ENCODE results near the gene FGG. TPM values are rescaled to one million over a fixed set of nuclear protein-coding genes. Genes with fewer than 3 reads are reported as not detected.

Gene FGG
- total and polyA plus RNA-seq, 2 of the 13 experiments (the other 11 are each of a cell fraction or from before 2014, with no cell fraction given), result 1,037 to 2,423 TPM

- no peak overlapping the region for H3K4me2 ChIP-seq (ENCODE audit: low read depth, low read length)
- peaks cover 89% of the 10 kb centered on the region for H3K4me1 ChIP-seq (ENCODE audit: insufficient read depth, low read length)
- BruUV-seq (replicated peaks), result no TSS peak
- peak; percentile 59 for ATAC-seq
- no peaks in the 10 kb centered on the region for H3K27me3 ChIP-seq (ENCODE audit: control insufficient read depth in 1 of 2, insufficient read depth in 2 of 2, low read length in 2 of 2)
- no peak overlapping the region for H2AFZ ChIP-seq (ENCODE audit: low read length)
- ChIA-PET POLR2A (interaction anchor here (0.9 to 15.2 kb wide), 9 partner anchors 9 to 43 kb away, joined by 3 to 468 read pairs (median 18); partner anchors contain the start of genes FGA, FGB and FGG), CTCF (ENCODE audit: low intra/inter-chr PET ratio, low total read pairs) (no interaction called here)
- no peaks in the 10 kb centered on the region for H3K9me3 ChIP-seq (ENCODE audit: low read length)
- H3K27ac ChIP-seq (ENCODE audit: extremely low read length, insufficient read depth, low read length), result peak overlapping the region; percentile 42
- H3K4me3 ChIP-seq (replicated peaks in 1 of 3; ENCODE audit: insufficient read depth in 1 of 3, low read depth in 2 of 3, low read length in 3 of 3), result no peak overlapping the region
- in situ Hi-C loops (cut with HindIII; ENCODE audit: extremely low pct_ligation_motif_present, low pct_unique_long_range_greater_than_20kb) (no loop called here), intact Hi-C loops (cut with micrococcal nuclease; ENCODE audit: unreplicated experiment) (no loop called here)
- peaks cover 8% of the 10 kb centered on the region for H3K79me2 ChIP-seq (ENCODE audit: insufficient read depth, low read length)
- peaks cover 0 to 30% of the 10 kb centered on the region in 2 experiments; a peak in 3 of 5 replicates for H3K36me3 ChIP-seq (replicated peaks in 1 of 2; ENCODE audit: control insufficient read depth in 1 of 2, insufficient read depth in 2 of 2, low read length in 2 of 2)
- DNase-seq (ENCODE audit: low spot score), result no peak
- no peak for FAIRE-seq
- no peaks in the 10 kb centered on the region; the same call in 1 of the 2 replicates for H4K20me1 ChIP-seq (ENCODE audit: insufficient read depth, low read length)
- no peak overlapping the region for H3K9ac ChIP-seq (ENCODE audit: insufficient read depth, low read depth, low read length)
- WGBS (ENCODE audit: low lambda C conversion rate), result 97% methylated on average over 6 of the region's 6 CpGs
- TF ChIP-seq MXD1 (CRISPR knock-in tag; IDR thresholded peaks at IDR 0.05) (no peak), RFX5 (IDR thresholded peaks at IDR 0.05; ENCODE audit: low read depth, low read length) (no peak), BRD4 (CRISPR knock-in tag; IDR thresholded peaks at IDR 0.05) (no peak), RBFOX2 (IDR thresholded peaks at IDR 0.05; ENCODE audit: low read depth, low read length) (peak; percentile 80), SRSF9 (IDR thresholded peaks at IDR 0.05; ENCODE audit: borderline replicate concordance, insufficient read depth, low read depth, low read length, poor library complexity, severe bottlenecking) (no peak), SATB2 (CRISPR knock-in tag; IDR thresholded peaks at IDR 0.05) (0 out of 2 replicates have a peak, but pooled peaks have one; percentile 22), BCL6 (CRISPR knock-in tag; IDR thresholded peaks at IDR 0.05) (peak; percentile 59), RNF2 (conservative IDR thresholded peaks at IDR 0.05; ENCODE audit: low read depth) (no peak), ATF5 (CRISPR knock-in tag; IDR thresholded peaks at IDR 0.05; ENCODE audit: low read depth) (no peak), TFDP2 (CRISPR knock-in tag; IDR thresholded peaks at IDR 0.05) (0 out of 2 replicates have a peak, but pooled peaks have one; percentile 13), KDM4B (CRISPR knock-in tag; IDR thresholded peaks at IDR 0.05) (no peak), SIN3A (IDR thresholded peaks at IDR 0.05; ENCODE audit: borderline replicate concordance, low read depth, low read length) (0 out of 2 replicates have a peak, but pooled peaks have one; percentile 48), GZF1 (CRISPR knock-in tag; IDR thresholded peaks at IDR 0.05) (no peak), DR1 (CRISPR knock-in tag; IDR thresholded peaks at IDR 0.05) (0 out of 2 replicates have a peak, but pooled peaks have one; percentile 21), PAF1 (CRISPR knock-in tag; IDR thresholded peaks at IDR 0.05) (peak; percentile 95), NCOA5 (CRISPR knock-in tag; IDR thresholded peaks at IDR 0.05) (0 out of 2 replicates have a peak, but pooled peaks have one; percentile 24), POLR2A (IDR thresholded peaks at IDR 0.05; ENCODE audit: insufficient read depth in 1 of 2, low read depth in 2 of 2, low read length in 2 of 2) (peak; percentile 57 to 60; a peak in 3 of 4 replicates), ZNF749 (CRISPR knock-in tag; IDR thresholded peaks at IDR 0.05; ENCODE audit: borderline replicate concordance) (peak; percentile 61; the same call in 1 of the 2 replicates), ZFY (CRISPR knock-in tag; IDR thresholded peaks at IDR 0.05) (no peak), IRX3 (CRISPR knock-in tag; IDR thresholded peaks at IDR 0.05; ENCODE audit: borderline replicate concordance, low read depth) (peak; percentile 74; the same call in 1 of the 2 replicates), RXRA (CRISPR knock-in tag; IDR thresholded peaks at IDR 0.05) (no peak), POLR2G (IDR thresholded peaks at IDR 0.05; ENCODE audit: low read depth, low read length) (peak; percentile 51; the same call in 1 of the 2 replicates), ZMYM3 (CRISPR knock-in tag; IDR thresholded peaks at IDR 0.05) (peak; percentile 19; the same call in 1 of the 2 replicates), ISL2 (CRISPR knock-in tag; IDR thresholded peaks at IDR 0.05) (peak; percentile 9; the same call in 1 of the 2 replicates)
Observed at GRCh38 chr4:154603033-154603943, 9.2 kb downstream of the FGG start.

Data from HepG2 (cell line).